H9 (cell line): ENCODE data around the gene AK9. TPM values are rescaled to one million over a fixed set of nuclear protein-coding genes. Genes with fewer than 3 reads are reported as not detected.

Source experiments
- DNase-seq: peaks from one replicate; pipeline ENCODE4 v3.0.0-alpha.2; 2017
- H2AFZ ChIP-seq: one replicate; pipeline ENCODE4 v1.6.1; 2013; ENCODE audit warnings: mild to moderate bottlenecking, low read length, control low read depth, moderate library complexity
- H2AK5ac ChIP-seq: 2 replicates; pipeline ENCODE4 v1.6.1; 2013; ENCODE audit warnings: low read length, control low read depth, mixed read lengths; ENCODE audit not compliant: insufficient read length
- H2BK120ac ChIP-seq: one replicate; pipeline ENCODE4 v1.6.1; 2013; ENCODE audit warnings: low read depth, mild to moderate bottlenecking, low read length, control low read depth, inconsistent platforms; ENCODE audit not compliant: poor library complexity, severe bottlenecking
- H2BK12ac ChIP-seq: 2 replicates; pipeline ENCODE4 v1.6.1; 2013; ENCODE audit warnings: low read length, control low read depth, mixed read lengths, low read depth; ENCODE audit not compliant: insufficient read length
- H2BK15ac ChIP-seq: 2 replicates; pipeline ENCODE4 v1.6.1; 2013; ENCODE audit warnings: low read depth, low read length, control low read depth
- H2BK20ac ChIP-seq: one replicate; pipeline ENCODE4 v1.6.1; 2013; ENCODE audit warnings: low read depth, mild to moderate bottlenecking, low read length, control low read depth, inconsistent platforms; ENCODE audit not compliant: poor library complexity, severe bottlenecking
- H2BK5ac ChIP-seq: 2 replicates; pipeline ENCODE4 v1.6.1; 2013; ENCODE audit warnings: low read length, control low read depth, mixed read lengths; ENCODE audit not compliant: insufficient read length
- H3K14ac ChIP-seq: 2 replicates; pipeline ENCODE4 v1.6.1; 2013; ENCODE audit warnings: low read length, control low read depth; ENCODE audit not compliant: insufficient read depth
- H3K18ac ChIP-seq: 2 replicates; pipeline ENCODE4 v1.6.1; 2013; ENCODE audit warnings: low read depth, mild to moderate bottlenecking, mixed read lengths, low read length, control low read depth; ENCODE audit not compliant: insufficient read length
- H3K23ac ChIP-seq: 2 replicates; pipeline ENCODE4 v1.6.1; 2013; ENCODE audit warnings: low read length, control low read depth, mixed read lengths, low read depth; ENCODE audit not compliant: insufficient read length
- H3K23me2 ChIP-seq: 2 replicates; pipeline ENCODE4 v1.6.1; 2013; ENCODE audit warnings: low read depth, mild to moderate bottlenecking, mixed read lengths, low read length, control low read depth; ENCODE audit not compliant: insufficient read length, poor library complexity, severe bottlenecking
- H3K27ac ChIP-seq: 2 replicates; pipeline ENCODE4 v1.5.1; 2013; ENCODE audit warnings: low read length, control low read depth, mixed read lengths, low read depth; ENCODE audit not compliant: insufficient read length
- H3K27me3 ChIP-seq: 2 replicates; pipeline ENCODE4 v1.6.1; 2013; ENCODE audit warnings: low read length, control low read depth, inconsistent platforms; ENCODE audit not compliant: insufficient read depth
- H3K4ac ChIP-seq: 2 replicates; pipeline ENCODE4 v1.6.1; 2013; ENCODE audit warnings: low read depth, mild to moderate bottlenecking, control low read depth, inconsistent platforms, low read length, moderate library complexity
- H3K4me1 ChIP-seq: 2 replicates; pipeline ENCODE4 v1.6.1; 2013; ENCODE audit warnings: low read length, control low read depth, inconsistent platforms; ENCODE audit not compliant: insufficient read depth
- H3K4me2 ChIP-seq: 2 replicates; pipeline ENCODE4 v1.6.1; 2013; ENCODE audit warnings: low read length, control low read depth, mixed read lengths; ENCODE audit not compliant: insufficient read length, insufficient read depth
- H3K56ac ChIP-seq: 2 replicates; pipeline ENCODE4 v1.6.1; 2013; ENCODE audit warnings: low read depth, mild to moderate bottlenecking, mixed read lengths, low read length, control low read depth; ENCODE audit not compliant: insufficient read length
- H3K79me1 ChIP-seq: 2 replicates; pipeline ENCODE4 v1.6.1; 2013; ENCODE audit warnings: low read depth, mild to moderate bottlenecking, moderate library complexity, low read length, control low read depth, inconsistent platforms; ENCODE audit not compliant: insufficient read depth, poor library complexity, severe bottlenecking
- H3K79me2 ChIP-seq: 2 replicates; pipeline ENCODE4 v1.6.1; 2013; ENCODE audit warnings: low read length, control low read depth, inconsistent platforms; ENCODE audit not compliant: insufficient read depth
- H3K9ac ChIP-seq: 2 replicates; pipeline ENCODE4 v1.6.1; 2013; ENCODE audit warnings: low read length, control low read depth, mixed read lengths; ENCODE audit not compliant: insufficient read length; ENCODE audit errors: extremely low read depth
- H3K9me3 ChIP-seq: one replicate; pipeline ENCODE4 v1.6.1; 2013; ENCODE audit warnings: low read depth, low read length, inconsistent platforms; ENCODE audit not compliant: control insufficient read depth
- H3T11ph ChIP-seq: one replicate; pipeline ENCODE4 v1.6.1; 2013; ENCODE audit warnings: mild to moderate bottlenecking, low read length, control low read depth, inconsistent platforms
- H4K20me1 ChIP-seq: one replicate; pipeline ENCODE4 v1.6.1; 2013; ENCODE audit not compliant: control insufficient read depth, insufficient read length, insufficient read depth
- H4K5ac ChIP-seq: 2 replicates; pipeline ENCODE4 v1.6.1; 2013; ENCODE audit warnings: low read depth, mild to moderate bottlenecking, mixed read lengths, low read length, control low read depth; ENCODE audit not compliant: insufficient read length
- H4K8ac ChIP-seq: replicated peaks from 2 replicates; pipeline ENCODE4 v1.6.1; 2013; ENCODE audit warnings: low read length, control low read depth, mixed read lengths, low read depth; ENCODE audit not compliant: insufficient read length
- H4K91ac ChIP-seq: 2 replicates; pipeline ENCODE4 v1.6.1; 2013; ENCODE audit warnings: low read depth, mild to moderate bottlenecking, moderate library complexity, mixed read lengths, low read length, control low read depth; ENCODE audit not compliant: insufficient read length
- H3K27ac Mint-ChIP-seq, 3 experiments: 2 replicates in 2 of 3; 3 replicates in 1 of 3; pipeline ENCODE4 v1.8.0; 2020 to 2021; ENCODE audit warnings: mixed read lengths in 3 of 3, mild to moderate bottlenecking in 1 of 3, moderate library complexity in 1 of 3
- H3K27me3 Mint-ChIP-seq: 2 replicates; pipeline ENCODE4 v1.8.0; 2021; ENCODE audit warnings: low read depth, mild to moderate bottlenecking, moderate library complexity, mixed read lengths
- H3K36me3 Mint-ChIP-seq, 3 experiments: 2 replicates in 2 of 3; 3 replicates in 1 of 3; pipeline ENCODE4 v1.8.0; 2020 to 2021; ENCODE audit warnings: low read depth in 3 of 3, mixed read lengths in 3 of 3; ENCODE audit not compliant: insufficient read depth in 1 of 3
- H3K4me1 Mint-ChIP-seq, 2 experiments: 2 replicates each; pipeline ENCODE4 v1.8.0; 2020; ENCODE audit warnings: mixed read lengths in 2 of 2
- H3K4me3 Mint-ChIP-seq, 2 experiments: 2 replicates in 1 of 2; 3 replicates in 1 of 2; pipeline ENCODE4 v1.8.0; 2020 to 2021; ENCODE audit warnings: mild to moderate bottlenecking in 2 of 2, mixed read lengths in 2 of 2, moderate library complexity in 1 of 2
- H3K9me3 Mint-ChIP-seq, 2 experiments: 2 replicates in 1 of 2; 3 replicates in 1 of 2; pipeline ENCODE4 v1.8.0; 2020; ENCODE audit warnings: mild to moderate bottlenecking in 2 of 2, mixed read lengths in 2 of 2, moderate library complexity in 1 of 2
- CTCF ChIP-seq: fragments of 200-600 bp; sonication (generic); conservative IDR thresholded peaks from 3 replicates; pipeline ENCODE4 v1.8.0; 2021; ENCODE audit warnings: antibody characterized with exemption, mild to moderate bottlenecking
- WGBS: extraction: QIAGEN DNeasy Blood & Tissue Kit; methylation state at CpG from one replicate; pipeline ENCODE4 v1.1.7; 2013; ENCODE audit warnings: missing lambda C conversion rate, low lambda C conversion rate, mixed read lengths; ENCODE audit not compliant: insufficient read length; ENCODE audit errors: extremely low coverage; 5-methylcytosine and 5-hydroxymethylcytosine counted together
- total RNA-seq: library from RNA; stranded (reverse); gene quantifications from 2 replicates; pipeline ENCODE4 v1.2.1, GENCODE V29; 2021

Gene AK9
- total RNA-seq, 1 experiment from 2014 or later, result 2.3 TPM

GRCh38 chr6:109460161-109460829 is 230.7 kb downstream of the AK9 start:
- H2BK120ac ChIP-seq, result no peak overlapping the region
- H3K18ac ChIP-seq, result no peak overlapping the region
- Mint-ChIP-seq H3K4me1 (peaks cover 36 to 39% of the 10 kb centered on the region in 2 experiments), H3K9me3 (no peaks in the 10 kb centered on the region; a peak in 1 of 5 replicates), H3K36me3 (peaks cover 30 to 40% (median 39%) of the 10 kb centered on the region in 3 experiments), H3K27ac (no peak overlapping the region), H3K27me3 (no peaks in the 10 kb centered on the region), H3K4me3 (no peak overlapping the region)
- H2BK15ac ChIP-seq, result no peak overlapping the region
- H3K27me3 ChIP-seq, result no peaks in the 10 kb centered on the region
- H4K20me1 ChIP-seq, result no peaks in the 10 kb centered on the region
- no peak for TF ChIP-seq CTCF
- no peak overlapping the region for H4K91ac ChIP-seq
- H3K14ac ChIP-seq, result no peak overlapping the region
- no peak overlapping the region for H2BK20ac ChIP-seq
- H4K8ac ChIP-seq, result no peak overlapping the region
- H3K4me1 ChIP-seq, result peaks cover 12% of the 10 kb centered on the region; the same call in 1 of the 2 replicates
- no peak overlapping the region for H3K4me2 ChIP-seq
- H3T11ph ChIP-seq, result no peak overlapping the region
- no peak for DNase-seq
- no peak overlapping the region for H2AK5ac ChIP-seq
- no peak overlapping the region for H3K23ac ChIP-seq
- H3K9ac ChIP-seq, result no peak overlapping the region
- no peak overlapping the region for H4K5ac ChIP-seq
- no CpG with 5 or more reads among the region's 3 CpGs for WGBS
- H2BK12ac ChIP-seq, result no peak overlapping the region
- no peak overlapping the region for H3K27ac ChIP-seq
- H3K79me1 ChIP-seq, result peaks cover 5% of the 10 kb centered on the region
- peaks cover 2% of the 10 kb centered on the region for H3K23me2 ChIP-seq
- H3K4ac ChIP-seq, result no peak overlapping the region
- no peak overlapping the region for H2AFZ ChIP-seq
- no peaks in the 10 kb centered on the region for H3K9me3 ChIP-seq
- no peaks in the 10 kb centered on the region for H3K79me2 ChIP-seq
- no peak overlapping the region for H3K56ac ChIP-seq
- no peak overlapping the region for H2BK5ac ChIP-seq
